ENCODE results near the gene TCF7L1. TPM values are rescaled to one million over a fixed set of nuclear protein-coding genes. Genes with fewer than 3 reads are reported as not detected.

Gene TCF7L1
- polyA plus RNA-seq, 1 of the 3 experiments (the other 2 are of a cell fraction), result 3.7 TPM

GRCh38 chr2:85251070-85251616, 118.0 kb downstream of the TCF7L1 start:
- no peaks in the 10 kb centered on the region for H3K9me2 ChIP-seq
- no peak overlapping the region for H3K9ac ChIP-seq
- H4K20me1 ChIP-seq (ENCODE audit: insufficient read depth), result no peaks in the 10 kb centered on the region
- no peaks in the 10 kb centered on the region; the same call in 1 of the 2 replicates for H3K79me2 ChIP-seq (ENCODE audit: insufficient read depth)
- no peaks in the 10 kb centered on the region for H3K36me3 ChIP-seq (replicated peaks in 1 of 2; ENCODE audit: control insufficient read depth in 1 of 2, insufficient read depth in 2 of 2, low read length in 1 of 2)
- no peak overlapping the region for H2AFZ ChIP-seq (ENCODE audit: low read depth)
- CTCF ChIA-PET, result interaction anchor here (1.0 to 3.9 kb wide), 10 partner anchors 15 to 325 kb away, joined by 3 to 17 read pairs (median 4); no protein-coding TSS in a partner anchor
- no peaks in the 10 kb centered on the region for H3K9me3 ChIP-seq
- TF ChIP-seq SMC3 (IDR thresholded peaks at IDR 0.05; ENCODE audit: low read depth, low read length), result no peak
- TF ChIP-seq EP300 (IDR thresholded peaks at IDR 0.05; ENCODE audit: borderline replicate concordance in 1 of 2, low read depth in 1 of 2, low read length in 1 of 2), result no peak
- DNase-seq, result no peak
- no peak overlapping the region for H3K4me3 ChIP-seq (ENCODE audit: low read depth in 2 of 2, low read length in 1 of 2)
- POLR2A ChIA-PET, result no interaction called here
- no peak overlapping the region for H3K27ac ChIP-seq (ENCODE audit: low read depth in 2 of 2, low read length in 1 of 2)
- H3K27me3 ChIP-seq (ENCODE audit: insufficient read depth), result no peaks in the 10 kb centered on the region
- no peak overlapping the region for H3K4me2 ChIP-seq
- peaks cover 7% of the 10 kb centered on the region for H3F3A ChIP-seq (replicated peaks; ENCODE audit: insufficient read depth)
- 84% methylated on average over 3 of the region's 3 CpGs for WGBS (ENCODE audit: low lambda C conversion rate)
- H3K4me1 ChIP-seq (ENCODE audit: control insufficient read depth in 1 of 2, insufficient read depth in 2 of 2, low read depth in 1 of 2, low read length in 1 of 2), result peaks cover 45 to 51% of the 10 kb centered on the region in 2 experiments

DNA sequence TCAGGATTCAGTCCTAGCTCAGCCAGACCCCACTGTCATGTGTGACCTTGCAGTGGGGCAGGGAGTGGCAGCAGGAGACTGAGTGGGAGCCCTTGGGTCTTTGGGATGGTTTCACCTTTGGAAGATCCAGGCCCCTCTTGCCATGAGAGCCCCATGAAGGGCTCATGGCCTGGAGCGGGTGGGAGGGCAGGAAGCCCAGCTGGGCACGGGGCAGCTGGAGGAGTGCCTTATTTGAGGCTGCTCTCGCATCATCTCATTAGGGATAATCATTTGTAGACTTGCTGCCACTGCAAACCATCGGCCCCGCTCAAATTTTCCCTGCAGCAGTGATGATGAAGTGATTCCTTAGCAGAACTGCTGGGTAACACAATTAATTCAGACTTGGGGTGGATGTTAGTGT, 120.7 kb downstream of the TCF7L1 start:
- H3K9me2 ChIP-seq, result no peaks in the 10 kb centered on the region
- H2AFZ ChIP-seq (ENCODE audit: low read depth), result no peak overlapping the region
- CTCF ChIA-PET, result interaction anchor here (0.8 to 2.3 kb wide), 5 partner anchors 8 to 187 kb away, joined by 3 to 11 read pairs (median 4); partner anchors contain the start of gene TCF7L1
- no peak overlapping the region for H3K4me3 ChIP-seq (ENCODE audit: low read depth in 2 of 2, low read length in 1 of 2)
- 66% methylated on average over 5 of the region's 5 CpGs for WGBS (ENCODE audit: low lambda C conversion rate)
- H3F3A ChIP-seq (replicated peaks; ENCODE audit: insufficient read depth), result peaks cover 6% of the 10 kb centered on the region
- H3K9ac ChIP-seq, result no peak overlapping the region
- peak; percentile 71 for DNase-seq
- no peaks in the 10 kb centered on the region for H4K20me1 ChIP-seq (ENCODE audit: insufficient read depth)
- H3K4me1 ChIP-seq (ENCODE audit: control insufficient read depth in 1 of 2, insufficient read depth in 2 of 2, low read depth in 1 of 2, low read length in 1 of 2), result peaks cover 41 to 56% of the 10 kb centered on the region in 2 experiments
- POLR2A ChIA-PET, result no interaction called here
- H3K27ac ChIP-seq (ENCODE audit: low read depth in 2 of 2, low read length in 1 of 2), result peak overlapping the region in 1 of 2 experiments; percentile 95; a peak in 2 of 4 replicates
- no peaks in the 10 kb centered on the region for H3K27me3 ChIP-seq (ENCODE audit: insufficient read depth)
- no peaks in the 10 kb centered on the region; the same call in 1 of the 2 replicates for H3K79me2 ChIP-seq (ENCODE audit: insufficient read depth)
- H3K36me3 ChIP-seq (replicated peaks in 1 of 2; ENCODE audit: control insufficient read depth in 1 of 2, insufficient read depth in 2 of 2, low read length in 1 of 2), result no peaks in the 10 kb centered on the region
- H3K9me3 ChIP-seq, result no peaks in the 10 kb centered on the region
- no peak overlapping the region for H3K4me2 ChIP-seq
- no peak for TF ChIP-seq GABPA (IDR thresholded peaks at IDR 0.05; ENCODE audit: low read depth)
- TF ChIP-seq GATA2 (CRISPR knock-in tag; IDR thresholded peaks at IDR 0.05), result peak; percentile 57
- no peak for TF ChIP-seq RAD21 (IDR thresholded peaks at IDR 0.05; ENCODE audit: low read length)
- TF ChIP-seq CHD2 (IDR thresholded peaks at IDR 0.05; ENCODE audit: low read length, partially characterized antibody), result no peak
- TF ChIP-seq TEAD4 (IDR thresholded peaks at IDR 0.05; ENCODE audit: borderline replicate concordance, insufficient read depth), result no peak
- TF ChIP-seq RFX5 (IDR thresholded peaks at IDR 0.05; ENCODE audit: low read length), result no peak
- no peak for TF ChIP-seq MEF2A (IDR thresholded peaks at IDR 0.05; ENCODE audit: borderline replicate concordance, low read depth)
- no peak for TF ChIP-seq NFIC (IDR thresholded peaks at IDR 0.05; ENCODE audit: borderline replicate concordance)
- TF ChIP-seq RCOR1 (IDR thresholded peaks at IDR 0.05; ENCODE audit: low read length), result peak; percentile 65; the same call in 1 of the 2 replicates
- peak in 1 of 2 experiments; percentile 84; a peak in 2 of 4 replicates for TF ChIP-seq EP300 (IDR thresholded peaks at IDR 0.05; ENCODE audit: borderline replicate concordance in 1 of 2, low read depth in 1 of 2, low read length in 1 of 2)
- no peak for TF ChIP-seq PBX3 (IDR thresholded peaks at IDR 0.05)
- TF ChIP-seq FOXM1 (IDR thresholded peaks at IDR 0.05; ENCODE audit: low read depth), result no peak
- no peak for TF ChIP-seq CTCF (IDR thresholded peaks at IDR 0.05)
- TF ChIP-seq, protein P1, sequence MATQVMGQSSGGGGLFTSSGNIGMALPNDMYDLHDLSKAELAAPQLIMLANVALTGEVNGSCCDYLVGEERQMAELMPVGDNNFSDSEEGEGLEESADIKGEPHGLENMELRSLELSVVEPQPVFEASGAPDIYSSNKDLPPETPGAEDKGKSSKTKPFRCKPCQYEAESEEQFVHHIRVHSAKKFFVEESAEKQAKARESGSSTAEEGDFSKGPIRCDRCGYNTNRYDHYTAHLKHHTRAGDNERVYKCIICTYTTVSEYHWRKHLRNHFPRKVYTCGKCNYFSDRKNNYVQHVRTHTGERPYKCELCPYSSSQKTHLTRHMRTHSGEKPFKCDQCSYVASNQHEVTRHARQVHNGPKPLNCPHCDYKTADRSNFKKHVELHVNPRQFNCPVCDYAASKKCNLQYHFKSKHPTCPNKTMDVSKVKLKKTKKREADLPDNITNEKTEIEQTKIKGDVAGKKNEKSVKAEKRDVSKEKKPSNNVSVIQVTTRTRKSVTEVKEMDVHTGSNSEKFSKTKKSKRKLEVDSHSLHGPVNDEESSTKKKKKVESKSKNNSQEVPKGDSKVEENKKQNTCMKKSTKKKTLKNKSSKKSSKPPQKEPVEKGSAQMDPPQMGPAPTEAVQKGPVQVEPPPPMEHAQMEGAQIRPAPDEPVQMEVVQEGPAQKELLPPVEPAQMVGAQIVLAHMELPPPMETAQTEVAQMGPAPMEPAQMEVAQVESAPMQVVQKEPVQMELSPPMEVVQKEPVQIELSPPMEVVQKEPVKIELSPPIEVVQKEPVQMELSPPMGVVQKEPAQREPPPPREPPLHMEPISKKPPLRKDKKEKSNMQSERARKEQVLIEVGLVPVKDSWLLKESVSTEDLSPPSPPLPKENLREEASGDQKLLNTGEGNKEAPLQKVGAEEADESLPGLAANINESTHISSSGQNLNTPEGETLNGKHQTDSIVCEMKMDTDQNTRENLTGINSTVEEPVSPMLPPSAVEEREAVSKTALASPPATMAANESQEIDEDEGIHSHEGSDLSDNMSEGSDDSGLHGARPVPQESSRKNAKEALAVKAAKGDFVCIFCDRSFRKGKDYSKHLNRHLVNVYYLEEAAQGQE (IDR thresholded peaks at IDR 0.05; ENCODE audit: low read depth, low read length), result no peak
- TF ChIP-seq TCF12 (IDR thresholded peaks at IDR 0.05), result no peak
- no peak for TF ChIP-seq USF1 (IDR thresholded peaks at IDR 0.05; ENCODE audit: borderline replicate concordance, low read depth)
- no peak for TF ChIP-seq POLR2AphosphoS5 (IDR thresholded peaks at IDR 0.05; ENCODE audit: low read depth, low read length)
- TF ChIP-seq FOXJ3 (CRISPR knock-in tag; IDR thresholded peaks at IDR 0.05), result peak; percentile 73; the same call in 1 of the 2 replicates
- TF ChIP-seq JUND (IDR thresholded peaks at IDR 0.05), result no peak
- no peak for TF ChIP-seq NRF1 (IDR thresholded peaks at IDR 0.05; ENCODE audit: low read depth, low read length)
- TF ChIP-seq MXI1 (IDR thresholded peaks at IDR 0.05; ENCODE audit: low read depth, low read length), result no peak

All from SK-N-SH (cell line).